AG10803 (cell line): Measurements from ENCODE around the gene CHCHD4.

Experiments used
- DNase-seq: peaks from one replicate; pipeline ENCODE4 v3.0.0; 2010; ENCODE audit warnings: low read depth
- H3K4me3 ChIP-seq: 2 replicates; pipeline ENCODE4 v1.5.1; 2011; ENCODE audit warnings: mild to moderate bottlenecking, low read length, control low read depth
- CTCF ChIP-seq: conservative IDR thresholded peaks from 2 replicates; pipeline ENCODE4 v1.5.1; 2011; ENCODE audit warnings: mild to moderate bottlenecking, low read length, control low read depth, inconsistent platforms

The CHCHD4 gene

GRCh38 chr3:14145236-14145635, 20.6 kb upstream of the CHCHD4 start:
- TF ChIP-seq CTCF: no peak
- DNase-seq: peak; percentile 42
- H3K4me3 ChIP-seq: no peak overlapping the region

- peak overlapping the region; percentile 31 for H3K4me3 ChIP-seq
Observed at GRCh38 chr3:14144423-14145075, 19.9 kb upstream of the CHCHD4 start.

GRCh38 chr3:14143271-14144225, 18.9 kb upstream of the CHCHD4 start:
- 0 out of 2 replicates have a peak, but pooled peaks have one; percentile 4 for TF ChIP-seq CTCF
- no peak overlapping the region for H3K4me3 ChIP-seq
- peak; percentile 98 for DNase-seq

More at GRCh38 chr3:14144423-14145075, 19.9 kb upstream of the CHCHD4 start:
- TF ChIP-seq CTCF: no peak
- peak; percentile 100 for DNase-seq

GRCh38 chr3:14142567-14143270, 18.0 kb upstream of the CHCHD4 start:
- no peak overlapping the region for H3K4me3 ChIP-seq
- no peak for TF ChIP-seq CTCF
- DNase-seq: no peak

- TF ChIP-seq CTCF: no peak
- DNase-seq: no peak
- H3K4me3 ChIP-seq: no peak overlapping the region
Observed at GRCh38 chr3:14141602-14142341, 17.1 kb upstream of the CHCHD4 start.

- H3K4me3 ChIP-seq: no peak overlapping the region
- TF ChIP-seq CTCF: no peak
- DNase-seq: no peak
Observed at GRCh38 chr3:14141144-14141543, 16.5 kb upstream of the CHCHD4 start.
